ENCODE measurements around the gene CSF2.
A peak's percentile ranks its signal among the peaks of the same experiment; 100 is the strongest.

Gene CSF2

DNA sequence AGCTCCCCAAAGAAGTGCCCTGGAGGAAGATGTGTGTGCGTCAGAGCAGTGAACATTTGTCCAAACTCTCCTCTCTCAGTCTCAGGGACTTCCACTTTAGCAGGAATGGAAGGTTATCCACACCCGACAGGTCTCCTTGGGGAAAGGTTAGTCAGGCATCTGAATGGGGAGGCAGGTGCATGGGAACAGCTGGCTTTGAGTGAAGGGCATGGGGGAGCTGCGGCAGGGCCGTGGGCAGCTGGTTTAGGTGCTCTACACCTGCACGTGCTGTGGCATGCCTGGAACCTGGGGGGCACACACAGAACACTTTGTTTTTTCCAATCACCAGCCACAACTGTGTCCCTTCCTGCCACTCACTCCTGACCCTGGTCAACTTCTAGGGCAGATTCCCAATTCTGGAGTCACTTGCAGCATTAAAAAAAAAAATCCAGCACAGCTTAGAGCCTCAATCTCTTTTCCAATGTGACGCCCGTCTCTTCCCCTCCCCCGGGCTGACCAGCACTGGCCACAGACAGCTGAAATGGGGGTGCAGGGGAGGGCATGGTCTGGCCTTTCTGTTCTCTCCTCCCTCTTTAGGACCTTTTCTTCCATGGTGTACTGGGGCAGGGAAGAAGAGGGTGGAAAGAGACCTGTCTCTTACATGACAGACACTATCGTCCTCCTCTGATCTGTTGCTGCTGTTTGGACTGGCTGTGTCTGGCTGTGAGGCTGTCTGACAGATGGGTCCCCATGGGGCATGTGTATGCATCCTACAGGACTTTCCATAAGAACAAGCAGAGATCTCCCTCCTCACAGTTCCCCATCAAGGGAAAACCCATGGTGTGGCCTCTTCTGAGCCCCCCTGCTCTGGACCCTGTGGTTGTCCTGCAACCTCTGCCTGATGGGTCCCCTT, 22.7 kb upstream of the CSF2 start:
- H3K9me3 Mint-ChIP-seq = no peaks in the 10 kb centered on the region
- no peaks in the 10 kb centered on the region for H3K27me3 Mint-ChIP-seq
- no peaks in the 10 kb centered on the region for H3K36me3 Mint-ChIP-seq
- H3K4me1 Mint-ChIP-seq = peaks cover 2% of the 10 kb centered on the region
- no peak overlapping the region for H3K27ac Mint-ChIP-seq
- no peak overlapping the region for H3K4me3 Mint-ChIP-seq

DNA sequence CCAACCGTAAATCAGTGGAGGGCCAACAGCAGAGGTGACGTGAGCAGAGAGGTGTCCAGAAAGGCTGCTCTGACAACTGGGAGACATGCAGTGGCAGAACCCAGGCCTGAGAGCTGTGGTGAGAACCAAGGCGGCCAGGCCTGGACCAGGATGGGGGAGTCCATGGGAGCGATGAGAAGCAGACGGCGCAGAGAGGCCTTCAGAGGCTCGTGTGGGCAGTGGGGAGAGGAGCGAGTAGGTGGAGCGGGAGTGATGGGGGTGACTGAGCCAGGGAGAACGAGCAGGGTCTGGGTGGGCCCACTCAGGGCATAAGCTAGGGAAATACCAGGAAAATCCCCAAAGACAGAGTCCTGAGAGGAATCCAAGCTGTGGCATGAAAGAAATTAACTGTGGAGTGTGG, 21.1 kb upstream of the CSF2 start:
- H3K9me3 Mint-ChIP-seq = no peaks in the 10 kb centered on the region
- no peaks in the 10 kb centered on the region for H3K36me3 Mint-ChIP-seq
- peaks cover 7% of the 10 kb centered on the region for H3K4me1 Mint-ChIP-seq
- no peak overlapping the region for H3K4me3 Mint-ChIP-seq
- no peaks in the 10 kb centered on the region for H3K27me3 Mint-ChIP-seq
- H3K27ac Mint-ChIP-seq = peak overlapping the region; percentile 55

DNA sequence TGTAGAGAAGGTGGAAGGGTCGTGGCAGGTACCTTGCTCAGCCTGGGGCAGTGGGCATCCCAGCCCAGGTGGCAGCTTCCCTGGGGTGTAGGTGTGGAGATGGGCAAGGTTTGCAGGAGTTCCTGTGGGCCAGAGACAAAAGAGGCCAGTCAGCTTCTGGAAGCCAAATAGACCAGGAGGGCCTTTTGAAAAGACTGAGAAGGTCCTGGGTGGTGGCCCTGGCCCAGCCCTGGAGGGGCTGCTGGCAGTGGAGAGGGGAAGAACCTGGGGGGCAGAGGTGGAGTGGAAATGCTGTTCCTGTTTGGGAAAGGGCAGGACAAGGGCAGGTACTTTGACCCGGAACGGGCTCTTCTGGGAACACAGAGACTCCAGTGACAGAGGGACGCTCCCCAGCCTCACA, 20.1 kb upstream of the CSF2 start:
- no peak overlapping the region for H3K4me3 Mint-ChIP-seq
- peaks cover 7% of the 10 kb centered on the region for H3K4me1 Mint-ChIP-seq
- H3K36me3 Mint-ChIP-seq = no peaks in the 10 kb centered on the region
- H3K27ac Mint-ChIP-seq = no peak overlapping the region
- no peaks in the 10 kb centered on the region for H3K9me3 Mint-ChIP-seq
- no peaks in the 10 kb centered on the region for H3K27me3 Mint-ChIP-seq

DNA sequence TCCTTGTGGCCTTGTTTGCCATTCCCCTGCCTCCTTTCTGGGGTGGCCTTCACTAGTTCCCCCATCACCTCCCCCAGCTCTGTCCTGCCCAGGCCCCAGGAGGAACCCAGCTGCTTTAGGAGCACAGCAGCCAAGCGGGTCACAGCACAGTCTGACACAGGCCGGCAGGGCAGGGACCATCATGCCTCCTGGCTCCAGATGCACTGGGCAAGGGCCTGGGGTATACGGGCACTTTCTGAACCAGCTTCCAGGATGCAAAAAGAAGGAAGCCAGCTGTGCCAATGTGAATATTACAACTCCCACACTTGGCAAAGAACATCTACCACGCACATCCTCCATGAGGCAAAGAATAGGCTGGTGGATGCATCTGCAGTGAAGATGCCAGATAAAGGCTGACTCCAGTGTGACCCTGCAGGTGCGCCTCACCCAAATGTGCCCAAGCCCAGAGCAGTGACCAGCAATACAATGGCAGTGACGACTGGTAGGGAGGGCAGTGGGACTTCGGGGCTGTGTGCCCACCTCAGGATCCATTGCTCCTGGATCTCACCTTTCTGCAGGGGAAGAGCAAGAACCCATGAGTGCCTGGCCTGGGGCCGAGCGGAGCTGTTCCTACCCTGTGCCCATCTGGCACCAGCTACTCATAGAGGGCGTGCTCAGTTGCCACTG, 19.4 kb upstream of the CSF2 start:
- H3K27ac Mint-ChIP-seq = no peak overlapping the region
- H3K4me3 Mint-ChIP-seq = no peak overlapping the region
- no peaks in the 10 kb centered on the region for H3K36me3 Mint-ChIP-seq
- peaks cover 7% of the 10 kb centered on the region for H3K4me1 Mint-ChIP-seq
- no peaks in the 10 kb centered on the region for H3K9me3 Mint-ChIP-seq
- no peaks in the 10 kb centered on the region for H3K27me3 Mint-ChIP-seq

DNA sequence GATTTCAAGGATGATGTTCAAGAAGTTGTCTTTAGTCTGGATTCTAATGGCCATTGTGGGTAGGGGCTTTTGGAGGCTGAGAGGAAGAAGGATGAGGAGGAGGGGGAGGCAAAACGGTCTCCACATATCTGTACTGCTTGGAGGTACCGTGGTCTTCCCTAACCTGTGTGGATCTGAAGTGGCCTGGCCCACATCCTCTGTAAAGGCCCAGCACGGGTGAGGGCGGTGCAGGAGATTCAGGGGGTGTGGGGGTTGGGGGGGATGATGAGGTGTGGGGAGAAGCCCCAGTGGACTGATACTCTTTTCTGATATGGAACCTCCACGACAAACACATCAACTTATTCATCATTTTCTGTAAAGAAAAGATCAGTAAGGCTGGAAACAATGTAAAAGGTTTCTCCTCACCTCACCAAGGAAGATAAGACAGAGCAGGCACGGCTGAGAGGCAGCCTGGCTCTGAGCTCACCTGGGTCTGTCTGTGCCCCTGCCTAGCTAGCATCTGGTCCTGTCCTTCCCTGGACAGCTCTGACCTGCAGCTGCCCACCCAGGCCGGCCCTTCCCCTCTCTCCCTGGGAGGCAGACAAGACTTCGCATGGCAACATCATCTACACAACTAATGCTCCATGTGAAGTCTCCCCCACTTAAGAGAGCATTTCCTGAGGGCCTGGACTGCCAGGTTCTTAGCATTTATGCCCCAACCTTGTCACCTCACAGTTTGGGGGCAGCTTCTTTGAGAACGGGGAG, 18.7 kb upstream of the CSF2 start:
- Mint-ChIP-seq H3K27ac (no peak overlapping the region), H3K27me3 (no peaks in the 10 kb centered on the region), H3K4me1 (peaks cover 7% of the 10 kb centered on the region), H3K4me3 (no peak overlapping the region), H3K36me3 (no peaks in the 10 kb centered on the region), H3K9me3 (no peaks in the 10 kb centered on the region)

DNA sequence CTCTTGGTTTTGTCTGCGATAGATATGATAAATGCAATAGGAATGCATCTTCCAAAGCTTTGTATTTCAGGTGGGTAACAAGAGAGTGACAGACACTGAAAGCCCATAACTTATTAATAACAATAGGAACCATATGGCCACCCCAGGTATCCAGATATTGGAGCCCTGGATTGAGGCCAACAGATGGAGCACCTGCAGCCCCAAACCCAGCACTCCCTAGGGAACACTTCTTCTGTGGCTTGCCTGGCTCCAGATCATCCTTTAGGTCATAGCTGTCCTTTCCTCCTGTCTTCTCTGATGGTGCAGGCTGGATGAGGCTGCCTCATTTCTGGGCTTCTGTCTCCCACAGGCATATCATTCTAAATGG, 18.2 kb upstream of the CSF2 start:
- Mint-ChIP-seq H3K27ac (no peak overlapping the region), H3K4me3 (no peak overlapping the region), H3K4me1 (peaks cover 7% of the 10 kb centered on the region), H3K27me3 (no peaks in the 10 kb centered on the region), H3K9me3 (no peaks in the 10 kb centered on the region), H3K36me3 (no peaks in the 10 kb centered on the region)

DNA sequence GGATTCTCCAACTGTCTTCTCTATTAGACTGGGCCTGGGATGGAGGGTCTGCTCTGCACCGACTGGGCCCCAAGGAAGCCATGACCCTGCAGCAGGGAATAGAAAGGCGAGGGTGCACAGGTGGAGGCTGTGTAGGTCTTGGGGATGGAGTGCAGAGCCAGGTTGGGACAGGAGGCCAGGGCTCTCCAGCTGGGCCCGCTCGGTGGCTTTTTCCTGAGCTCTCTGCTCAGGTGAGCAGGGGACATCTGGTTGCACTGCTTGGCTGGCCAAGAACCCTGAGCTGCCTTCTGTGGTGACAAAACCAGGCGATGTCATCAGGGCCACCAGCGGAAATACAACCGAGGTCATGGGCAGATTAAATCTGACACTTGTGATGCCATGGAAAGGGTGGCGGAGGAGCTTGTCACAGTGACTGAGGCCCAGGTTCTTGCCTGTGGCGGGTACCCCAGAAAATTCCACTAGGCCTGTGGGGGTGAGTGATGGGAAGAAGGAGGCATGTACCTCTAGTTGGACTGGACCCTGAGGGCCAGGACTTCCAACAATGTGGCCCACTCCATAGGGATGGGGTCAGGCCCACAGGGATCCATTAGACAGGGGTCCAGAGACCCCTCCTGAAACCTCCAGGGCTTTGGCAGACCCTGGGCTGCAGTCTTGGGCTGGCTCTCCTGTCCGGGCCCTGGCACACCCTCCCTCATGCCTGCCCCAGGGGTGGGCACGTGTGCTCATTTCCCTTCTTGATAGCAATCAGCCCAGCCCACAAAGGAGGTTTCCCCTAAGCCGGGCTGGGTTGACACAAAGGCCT, 17.6 kb upstream of the CSF2 start:
- Mint-ChIP-seq H3K27me3 (no peaks in the 10 kb centered on the region), H3K36me3 (no peaks in the 10 kb centered on the region), H3K27ac (no peak overlapping the region), H3K9me3 (no peaks in the 10 kb centered on the region), H3K4me1 (peaks cover 7% of the 10 kb centered on the region), H3K4me3 (no peak overlapping the region)

DNA sequence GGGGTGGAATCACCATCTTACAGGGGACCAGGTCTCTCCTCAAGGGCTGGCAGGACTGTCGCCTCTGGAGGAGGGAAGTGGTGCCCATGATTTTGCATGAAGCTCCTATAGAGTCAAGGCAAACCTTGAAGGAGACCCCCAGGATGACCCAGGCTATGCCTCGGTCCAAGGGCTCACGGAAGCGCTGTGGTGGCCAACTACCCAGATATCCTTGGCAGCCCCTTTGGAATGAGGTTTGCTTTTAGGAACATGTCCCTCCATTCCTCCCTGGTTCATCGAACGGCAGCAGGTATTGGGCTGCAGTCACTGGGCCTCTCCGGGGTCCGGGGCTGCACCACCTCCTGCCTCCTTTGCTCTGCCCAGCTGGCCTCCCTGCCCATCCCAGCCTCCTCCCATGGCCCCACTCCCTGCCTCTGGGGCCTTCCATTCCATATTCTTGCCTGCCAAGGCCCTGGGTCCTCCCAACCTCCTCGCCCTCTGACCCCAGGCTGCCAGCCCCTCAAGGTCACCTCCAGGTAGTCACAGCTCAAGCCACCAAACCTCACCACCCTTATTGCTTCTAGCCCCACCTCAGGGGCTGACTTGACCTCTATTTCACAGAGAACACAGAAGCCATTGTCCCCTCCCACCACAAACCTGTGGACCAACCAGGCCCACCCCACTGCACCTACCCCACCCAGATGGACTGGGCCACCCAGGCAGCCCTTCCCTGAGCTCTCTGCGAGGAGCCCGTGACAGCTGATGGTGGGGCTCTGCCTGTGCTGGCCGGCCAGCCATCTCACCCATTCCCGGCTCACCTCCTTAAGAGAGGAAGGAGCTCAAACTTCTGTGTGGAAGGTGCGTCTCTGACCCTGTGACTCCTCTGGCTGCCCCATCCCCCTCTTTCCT, 16.7 kb upstream of the CSF2 start:
- Mint-ChIP-seq H3K4me1 (peaks cover 7% of the 10 kb centered on the region), H3K27ac (peak overlapping the region; percentile 47), H3K4me3 (no peak overlapping the region), H3K9me3 (no peaks in the 10 kb centered on the region), H3K36me3 (no peaks in the 10 kb centered on the region), H3K27me3 (no peaks in the 10 kb centered on the region)

DNA sequence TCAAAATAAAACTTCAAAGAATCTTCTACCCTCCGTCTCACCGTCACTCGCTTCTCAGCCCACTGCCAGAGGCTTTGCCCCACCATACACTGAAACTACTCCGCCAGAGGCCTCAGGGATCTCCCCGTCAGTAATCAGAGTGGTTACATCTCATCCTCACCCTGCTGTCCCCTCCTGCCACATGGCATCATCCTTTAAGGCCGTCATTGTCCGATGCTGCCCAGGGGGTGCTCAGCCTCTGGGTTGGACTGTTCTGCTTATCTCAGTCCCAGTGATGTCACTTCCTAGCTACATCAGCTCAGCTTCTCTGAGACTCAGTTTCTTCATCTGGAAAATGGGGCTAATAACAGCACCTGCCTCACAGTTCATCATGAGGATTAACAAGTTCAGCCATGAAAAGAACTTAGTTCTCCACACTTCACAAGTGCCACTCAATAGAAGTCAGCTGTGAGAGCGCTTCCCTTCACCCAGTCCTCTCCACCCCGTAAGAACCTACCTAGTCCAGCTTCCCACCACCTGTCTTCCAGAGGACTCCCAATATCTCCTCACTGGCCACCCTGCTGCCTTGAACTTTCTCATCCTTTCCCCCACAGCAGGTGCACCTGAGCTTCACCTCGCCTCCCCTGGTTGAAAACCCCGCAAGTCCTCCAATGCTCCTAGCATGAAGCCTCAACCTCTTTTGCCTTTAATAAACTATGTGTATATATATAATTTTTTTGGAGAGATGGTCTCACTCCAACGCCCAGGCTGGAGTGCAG, 15.9 kb upstream of the CSF2 start:
- no peaks in the 10 kb centered on the region for H3K27me3 Mint-ChIP-seq

DNA sequence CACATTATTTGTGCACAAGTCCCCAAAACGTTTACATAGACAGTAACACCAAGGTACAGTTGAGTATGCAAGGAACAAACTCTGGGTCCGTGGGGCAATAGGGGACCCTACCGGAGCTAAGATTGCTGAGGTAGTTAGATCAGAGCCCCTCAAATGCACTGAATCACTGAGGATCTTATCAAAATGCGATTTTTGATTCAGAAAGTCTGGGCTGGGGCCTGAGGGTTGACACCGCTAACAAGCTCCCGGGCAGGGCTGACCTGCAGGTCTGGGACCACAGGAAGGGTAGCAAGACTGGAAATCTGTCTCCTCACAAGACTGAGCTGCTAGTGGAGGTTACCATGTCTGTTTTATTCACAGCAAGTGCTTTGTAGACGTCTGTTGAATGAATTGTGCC, 14.9 kb upstream of the CSF2 start:
- H3K4me3 Mint-ChIP-seq = no peak overlapping the region
- H3K27ac Mint-ChIP-seq = no peak overlapping the region

More for the DNA sequence above, 15.9 kb upstream of the CSF2 start:
- peaks cover 7% of the 10 kb centered on the region for H3K4me1 Mint-ChIP-seq
- H3K4me3 Mint-ChIP-seq = no peak overlapping the region
- H3K36me3 Mint-ChIP-seq = no peaks in the 10 kb centered on the region
- H3K9me3 Mint-ChIP-seq = no peaks in the 10 kb centered on the region
- H3K27ac Mint-ChIP-seq = no peak overlapping the region

DNA sequence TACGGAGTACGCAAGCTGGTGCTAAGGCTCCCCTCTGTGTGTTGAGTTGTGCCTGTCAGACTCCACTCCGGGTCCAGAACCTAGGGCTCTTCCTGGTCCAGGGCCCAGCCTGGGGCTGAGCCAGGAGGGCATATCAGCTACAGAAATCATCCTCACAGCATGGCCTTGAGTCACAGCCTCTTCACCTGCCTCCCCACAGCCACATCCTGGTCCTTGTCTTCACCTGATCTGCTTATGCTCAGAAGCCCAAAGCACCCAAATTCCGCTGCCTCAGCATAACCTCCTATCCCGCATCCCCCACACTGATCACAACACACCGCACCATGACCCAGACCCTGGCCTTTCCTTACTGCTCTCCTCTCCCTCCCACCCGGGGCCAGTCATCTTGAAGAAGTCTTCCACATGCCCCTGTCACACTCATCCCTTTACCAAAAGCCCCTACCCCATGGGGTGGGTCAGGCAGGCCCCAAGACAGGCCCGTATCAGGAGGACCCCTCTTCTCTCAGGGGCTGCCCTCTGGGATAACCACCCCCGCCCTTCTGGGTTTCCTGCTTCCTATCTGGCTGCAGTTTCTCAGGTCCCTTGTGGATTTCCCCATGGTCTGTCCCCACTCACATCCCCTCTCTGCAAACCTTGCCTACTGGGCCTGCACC, 14.4 kb upstream of the CSF2 start:
- H3K4me1 Mint-ChIP-seq = peaks cover 13% of the 10 kb centered on the region
- no peaks in the 10 kb centered on the region for H3K36me3 Mint-ChIP-seq
- H3K27ac Mint-ChIP-seq = no peak overlapping the region
- no peaks in the 10 kb centered on the region for H3K9me3 Mint-ChIP-seq
- H3K27me3 Mint-ChIP-seq = no peaks in the 10 kb centered on the region
- no peak overlapping the region for H3K4me3 Mint-ChIP-seq

More for the DNA sequence above, 14.9 kb upstream of the CSF2 start:
- H3K27me3 Mint-ChIP-seq = no peaks in the 10 kb centered on the region
- peaks cover 12% of the 10 kb centered on the region for H3K4me1 Mint-ChIP-seq
- H3K9me3 Mint-ChIP-seq = no peaks in the 10 kb centered on the region
- H3K36me3 Mint-ChIP-seq = no peaks in the 10 kb centered on the region

DNA sequence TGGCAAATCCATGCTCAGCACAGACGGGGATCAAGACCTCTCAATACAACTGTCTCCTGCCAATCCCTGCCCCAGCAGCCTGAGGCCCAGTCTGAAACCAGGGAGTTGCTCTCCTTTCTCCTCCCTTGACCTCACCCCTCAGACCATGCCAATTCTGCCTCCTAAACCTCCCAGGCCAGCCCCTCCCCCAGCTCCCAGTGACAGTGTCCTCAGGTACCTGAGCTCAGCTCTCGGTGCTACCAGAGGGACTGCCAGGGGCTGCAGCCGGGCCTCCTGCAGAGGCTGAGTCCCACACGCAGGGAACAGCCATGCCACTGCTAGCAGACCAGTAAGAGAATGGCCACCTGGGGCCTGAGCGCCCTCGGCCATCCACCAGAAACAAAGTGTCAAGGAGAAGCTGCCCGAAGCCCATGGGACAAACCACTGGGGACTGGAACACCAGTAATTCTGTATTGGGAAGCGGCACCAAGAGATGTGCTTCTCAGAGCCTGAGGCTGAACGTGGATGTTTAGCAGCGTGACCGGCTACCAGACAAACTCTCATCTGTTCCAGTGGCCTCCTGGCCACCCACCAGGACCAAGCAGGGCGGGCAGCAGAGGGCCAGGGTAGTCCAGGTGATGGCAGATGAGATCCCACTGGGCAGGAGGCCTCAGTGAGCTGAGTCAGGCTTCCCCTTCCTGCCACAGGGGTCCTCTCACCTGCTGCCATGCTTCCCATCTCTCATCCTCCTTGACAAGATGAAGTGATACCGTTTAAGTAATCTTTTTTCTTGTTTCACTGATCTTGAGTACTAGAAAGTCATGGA, 13.7 kb upstream of the CSF2 start:
- Mint-ChIP-seq H3K4me1 (peaks cover 17% of the 10 kb centered on the region), H3K36me3 (no peaks in the 10 kb centered on the region), H3K27ac (no peak overlapping the region), H3K27me3 (no peaks in the 10 kb centered on the region), H3K9me3 (no peaks in the 10 kb centered on the region), H3K4me3 (no peak overlapping the region)

Data from activated naive CD4-positive, alpha-beta T cell treated with anti-CD3 and anti-CD28 coated beads, Interleukin-2, amount 50 U/mL, for 24 hours (primary cell).